ENCODE measurements around the gene MMP14. TPM values are rescaled to one million over a fixed set of nuclear protein-coding genes. Genes with fewer than 3 reads are reported as not detected.

Gene MMP14
- total RNA-seq, 4 donors from 2014 or later, result 66.6 to 233 (median 172) TPM

- peak; percentile 90 for DNase-seq
- Histone ChIP-seq H3K4me1 (no peaks in the 10 kb centered on the region), H3K27me3 (no peaks in the 10 kb centered on the region), H3K27ac (peak within 1 kb of the TSS; percentile 69 to 74), H3K9me3 (no peaks in the 10 kb centered on the region), H3K36me3 (no peaks in the 10 kb centered on the region), H3K4me3 (peak within 1 kb of the TSS; percentile 56 to 71)
- TF ChIP-seq POLR2A (IDR thresholded peaks at IDR 0.05) (no peak), CTCF (IDR thresholded peaks at IDR 0.05) (peak in 1 of 4 experiments; percentile 14)
- intact Hi-C loops (cut with DNase I; ENCODE audit: low total_unique reads), result no loop called here
Observed at GRCh38 chr14:22829661-22830442, 6.5 kb upstream of the MMP14 start, which contains the start of gene MRPL52. Gene MRPL52 (plus strand): TSS chr14:22829887. CDS start chr14:22829913, 26 bp downstream.

GRCh38 chr14:22830443-22831010, 5.9 kb upstream of the MMP14 start:
- intact Hi-C loops (cut with DNase I; ENCODE audit: low total_unique reads), result no loop called here

GRCh38 chr14:22835505-22835904, 880 bp upstream of the MMP14 start:
- Histone ChIP-seq H3K27ac (peak overlapping the region; percentile 96 to 100), H3K9me3 (no peaks in the 10 kb centered on the region), H3K4me3 (no peak overlapping the region), H3K36me3 (no peaks in the 10 kb centered on the region), H3K4me1 (peaks cover 0 to 13% of the 10 kb centered on the region in 2 donors), H3K27me3 (no peaks in the 10 kb centered on the region)
- no peak for TF ChIP-seq POLR2A (IDR thresholded peaks at IDR 0.05)
- TF ChIP-seq CTCF (IDR thresholded peaks at IDR 0.05), result no peak
- no peak for DNase-seq
- intact Hi-C loops (cut with DNase I; ENCODE audit: low total_unique reads), result no loop called here

More at GRCh38 chr14:22830443-22831010, 5.9 kb upstream of the MMP14 start:
- peak overlapping the region; percentile 69 to 74 for H3K27ac ChIP-seq
- H3K9me3 ChIP-seq, result no peaks in the 10 kb centered on the region
- H3K4me3 ChIP-seq, result peak overlapping the region; percentile 56 to 71
- no peak for DNase-seq
- no peaks in the 10 kb centered on the region for H3K4me1 ChIP-seq
- no peaks in the 10 kb centered on the region for H3K27me3 ChIP-seq
- TF ChIP-seq POLR2A (IDR thresholded peaks at IDR 0.05) (no peak), CTCF (IDR thresholded peaks at IDR 0.05) (no peak)
- H3K36me3 ChIP-seq, result no peaks in the 10 kb centered on the region

GRCh38 chr14:22837114-22837749, 847 bp downstream of the MMP14 start:
- no peaks in the 10 kb centered on the region for H3K36me3 ChIP-seq
- peak overlapping the region; percentile 74 to 75 for H3K4me3 ChIP-seq
- DNase-seq, result peak; percentile 66 to 70
- peak overlapping the region; percentile 96 to 100 for H3K27ac ChIP-seq
- TF ChIP-seq CTCF (IDR thresholded peaks at IDR 0.05) (no peak), POLR2A (IDR thresholded peaks at IDR 0.05) (no peak)
- no peaks in the 10 kb centered on the region for H3K9me3 ChIP-seq
- intact Hi-C loops (cut with DNase I; ENCODE audit: low total_unique reads), result no loop called here
- H3K27me3 ChIP-seq, result no peaks in the 10 kb centered on the region
- peaks cover 0 to 21% of the 10 kb centered on the region in 2 donors for H3K4me1 ChIP-seq
